ENCODE results near the gene IL31.

The IL31 gene

DNA sequence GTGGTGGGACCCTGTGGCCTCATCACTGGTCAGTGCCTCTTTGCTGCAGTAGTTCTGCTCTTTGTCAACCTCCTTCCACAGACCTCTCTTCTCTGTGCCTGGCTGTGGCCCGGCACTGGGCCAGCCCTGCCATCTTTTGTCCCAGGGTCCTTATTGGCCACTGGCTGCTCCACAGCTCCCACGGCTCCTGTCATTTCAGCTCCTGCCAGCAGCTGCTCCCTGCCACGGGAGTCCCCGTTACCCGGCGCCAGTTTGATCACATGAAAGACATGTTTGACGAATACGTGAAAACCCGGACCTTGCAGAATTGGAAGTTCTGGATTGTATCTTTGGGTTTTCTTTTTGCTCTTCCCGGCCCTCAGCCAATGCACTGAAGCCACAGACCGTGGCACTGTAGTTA is 35.4 kb downstream of the IL31 start:
- H3K4me1 ChIP-seq (ENCODE audit: control insufficient read depth, insufficient read depth, low read length, poor library complexity, severe bottlenecking), result no peaks in the 10 kb centered on the region
- 98 to 99% methylated on average over 9 to 11 of the region's 11 CpGs for WGBS, 2 experiments (ENCODE audit: insufficient coverage in 2 of 2)
- peaks cover 56% of the 10 kb centered on the region for H3K36me3 ChIP-seq (ENCODE audit: control insufficient read depth, insufficient read depth, low read length)
- H3K9me3 ChIP-seq (ENCODE audit: control insufficient read depth, low read length), result peaks cover 18% of the 10 kb centered on the region
- no peak overlapping the region for H3K27ac ChIP-seq (ENCODE audit: low read depth, low read length, severe bottlenecking)
- no peak overlapping the region for H3K4me3 ChIP-seq (ENCODE audit: extremely low read depth, insufficient read depth, low read length, poor library complexity, severe bottlenecking)

GRCh38 chr12:122138181-122138580 is 35.8 kb downstream of the IL31 start:
- Histone ChIP-seq H3K4me1 (ENCODE audit: control insufficient read depth, insufficient read depth, low read length, poor library complexity, severe bottlenecking) (no peaks in the 10 kb centered on the region), H3K4me3 (ENCODE audit: extremely low read depth, insufficient read depth, low read length, poor library complexity, severe bottlenecking) (no peak overlapping the region), H3K36me3 (ENCODE audit: control insufficient read depth, insufficient read depth, low read length) (peaks cover 56% of the 10 kb centered on the region), H3K9me3 (ENCODE audit: control insufficient read depth, low read length) (peaks cover 17% of the 10 kb centered on the region), H3K27ac (ENCODE audit: low read depth, low read length, severe bottlenecking) (no peak overlapping the region)
- 96% methylated on average over 9 to 11 of the region's 11 CpGs for WGBS, 2 experiments (ENCODE audit: insufficient coverage in 2 of 2)

GRCh38 chr12:122137681-122138080 is 36.3 kb downstream of the IL31 start:
- H3K4me1 ChIP-seq (ENCODE audit: control insufficient read depth, insufficient read depth, low read length, poor library complexity, severe bottlenecking), result no peaks in the 10 kb centered on the region

GRCh38 chr12:122137229-122137628 is 36.8 kb downstream of the IL31 start:
- Histone ChIP-seq H3K36me3 (ENCODE audit: control insufficient read depth, insufficient read depth, low read length) (peaks cover 54% of the 10 kb centered on the region), H3K27ac (ENCODE audit: low read depth, low read length, severe bottlenecking) (no peak overlapping the region)
- WGBS, 2 experiments (ENCODE audit: insufficient coverage in 2 of 2), result 76 to 82% methylated on average over 7 to 10 of the region's 10 CpGs

More at GRCh38 chr12:122137681-122138080, 36.3 kb downstream of the IL31 start:
- 87 to 90% methylated on average over 7 to 11 of the region's 11 CpGs for WGBS, 2 experiments (ENCODE audit: insufficient coverage in 2 of 2)
- Histone ChIP-seq H3K4me3 (ENCODE audit: extremely low read depth, insufficient read depth, low read length, poor library complexity, severe bottlenecking) (no peak overlapping the region), H3K9me3 (ENCODE audit: control insufficient read depth, low read length) (peaks cover 12% of the 10 kb centered on the region), H3K36me3 (ENCODE audit: control insufficient read depth, insufficient read depth, low read length) (peaks cover 54% of the 10 kb centered on the region), H3K27ac (ENCODE audit: low read depth, low read length, severe bottlenecking) (no peak overlapping the region)

DNA sequence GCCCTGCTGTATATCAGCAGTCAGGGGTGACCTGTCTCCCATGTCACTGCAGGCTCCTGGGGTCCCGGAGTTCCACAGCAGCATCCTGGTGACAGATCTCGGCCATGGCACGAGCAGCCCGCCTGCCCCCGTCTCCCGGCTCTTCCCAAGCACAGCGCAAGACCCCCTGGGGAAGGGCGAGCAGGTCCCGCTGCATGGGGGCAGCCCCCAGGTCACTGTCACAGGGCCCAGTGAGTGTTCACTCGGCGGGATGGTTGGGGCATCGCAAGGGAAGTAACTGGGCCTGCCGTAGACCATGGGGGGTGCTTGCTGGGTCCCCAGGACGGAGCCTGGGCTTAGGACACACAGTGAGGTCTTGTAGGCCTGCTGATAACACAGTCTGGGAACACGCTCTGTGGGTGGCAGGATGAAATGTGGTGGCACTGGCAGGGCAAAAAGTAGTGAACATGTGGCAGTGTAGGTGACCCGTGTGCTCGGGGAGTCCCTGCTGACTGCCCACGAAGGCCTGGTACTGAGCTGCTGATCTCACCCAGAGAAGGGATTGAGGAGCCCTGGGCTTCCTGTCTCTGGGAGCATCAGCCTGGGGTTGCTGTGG is 38.5 kb downstream of the IL31 start:
- 97% methylated on average over 18 of the region's 18 CpGs for WGBS, 2 experiments (ENCODE audit: insufficient coverage in 2 of 2)
- Histone ChIP-seq H3K27ac (ENCODE audit: low read depth, low read length, severe bottlenecking) (no peak overlapping the region), H3K9me3 (ENCODE audit: control insufficient read depth, low read length) (no peaks in the 10 kb centered on the region), H3K36me3 (ENCODE audit: control insufficient read depth, insufficient read depth, low read length) (peaks cover 47% of the 10 kb centered on the region), H3K4me1 (ENCODE audit: control insufficient read depth, insufficient read depth, low read length, poor library complexity, severe bottlenecking) (no peaks in the 10 kb centered on the region), H3K4me3 (ENCODE audit: extremely low read depth, insufficient read depth, low read length, poor library complexity, severe bottlenecking) (no peak overlapping the region)

More at GRCh38 chr12:122137229-122137628, 36.8 kb downstream of the IL31 start:
- Histone ChIP-seq H3K4me1 (ENCODE audit: control insufficient read depth, insufficient read depth, low read length, poor library complexity, severe bottlenecking) (no peaks in the 10 kb centered on the region), H3K4me3 (ENCODE audit: extremely low read depth, insufficient read depth, low read length, poor library complexity, severe bottlenecking) (no peak overlapping the region), H3K9me3 (ENCODE audit: control insufficient read depth, low read length) (peaks cover 7% of the 10 kb centered on the region)

DNA sequence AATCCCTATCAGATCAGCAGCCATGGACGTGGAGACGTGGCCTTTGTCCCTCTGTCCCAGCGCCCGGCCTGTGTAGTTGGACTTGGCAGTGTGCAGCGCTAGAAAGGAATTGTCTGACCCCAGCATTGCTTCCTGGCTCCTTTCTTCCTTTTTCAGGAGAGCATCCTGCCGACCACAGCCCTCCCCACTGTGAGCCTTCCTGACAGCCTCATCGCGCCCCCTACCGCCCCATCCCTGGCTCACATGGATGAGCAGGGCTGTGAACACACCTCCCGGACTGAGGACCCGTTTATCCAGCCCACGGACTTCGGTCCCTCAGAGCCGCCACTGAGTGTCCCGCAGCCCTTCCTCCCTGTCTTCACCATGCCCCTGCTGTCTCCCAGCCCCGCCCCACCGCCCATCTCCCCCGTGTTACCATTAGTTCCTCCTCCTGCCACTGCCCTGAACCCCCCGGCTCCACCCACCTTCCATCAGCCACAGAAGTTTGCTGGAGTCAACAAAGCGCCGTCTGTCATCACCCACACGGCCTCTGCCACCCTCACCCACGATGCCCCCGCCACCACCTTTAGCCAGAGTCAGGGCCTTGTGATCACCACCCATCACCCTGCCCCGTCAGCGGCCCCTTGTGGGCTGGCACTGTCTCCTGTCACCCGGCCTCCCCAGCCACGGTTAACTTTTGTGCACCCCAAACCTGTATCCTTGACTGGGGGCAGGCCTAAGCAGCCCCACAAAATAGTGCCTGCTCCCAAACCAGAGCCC is 40.6 kb downstream of the IL31 start:
- 90 to 95% methylated on average over 19 to 28 of the region's 28 CpGs for WGBS, 2 experiments (ENCODE audit: insufficient coverage in 2 of 2)
- Histone ChIP-seq H3K4me3 (ENCODE audit: extremely low read depth, insufficient read depth, low read length, poor library complexity, severe bottlenecking) (no peak overlapping the region), H3K36me3 (ENCODE audit: control insufficient read depth, insufficient read depth, low read length) (peaks cover 56% of the 10 kb centered on the region), H3K9me3 (ENCODE audit: control insufficient read depth, low read length) (no peaks in the 10 kb centered on the region), H3K27ac (ENCODE audit: low read depth, low read length, severe bottlenecking) (no peak overlapping the region), H3K4me1 (ENCODE audit: control insufficient read depth, insufficient read depth, low read length, poor library complexity, severe bottlenecking) (no peaks in the 10 kb centered on the region)

GRCh38 chr12:122130150-122130549 is 43.9 kb downstream of the IL31 start:
- Histone ChIP-seq H3K27ac (ENCODE audit: low read depth, low read length, severe bottlenecking) (no peak overlapping the region), H3K4me3 (ENCODE audit: extremely low read depth, insufficient read depth, low read length, poor library complexity, severe bottlenecking) (no peak overlapping the region), H3K36me3 (ENCODE audit: control insufficient read depth, insufficient read depth, low read length) (peaks cover 60% of the 10 kb centered on the region), H3K4me1 (ENCODE audit: control insufficient read depth, insufficient read depth, low read length, poor library complexity, severe bottlenecking) (no peaks in the 10 kb centered on the region), H3K9me3 (ENCODE audit: control insufficient read depth, low read length) (no peaks in the 10 kb centered on the region)
- WGBS, 2 experiments (ENCODE audit: insufficient coverage in 2 of 2), result 91 to 93% methylated on average over 16 to 17 of the region's 17 CpGs

DNA sequence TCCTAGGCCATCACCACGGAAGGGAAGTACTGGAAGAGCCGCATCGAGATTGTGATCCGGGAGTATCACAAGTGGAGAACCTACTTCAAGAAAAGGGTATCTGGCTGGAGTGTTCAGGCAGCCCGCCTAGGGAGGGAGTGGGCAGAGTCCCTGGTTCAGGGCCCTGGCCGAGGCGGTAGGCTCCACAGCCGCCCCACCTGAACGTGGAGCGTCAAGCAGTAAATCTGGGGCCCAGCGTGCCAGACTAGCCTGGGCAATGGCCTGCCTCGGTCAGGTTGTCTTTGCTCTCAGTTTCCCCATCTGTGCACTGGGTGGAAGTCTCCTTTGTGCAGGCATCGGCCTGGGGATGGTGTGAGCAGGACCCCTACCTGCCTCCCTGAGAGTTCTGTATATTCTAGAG is 44.9 kb downstream of the IL31 start:
- WGBS, 2 experiments (ENCODE audit: insufficient coverage in 2 of 2), result 97% methylated on average over 12 of the region's 13 CpGs
- Histone ChIP-seq H3K36me3 (ENCODE audit: control insufficient read depth, insufficient read depth, low read length) (peaks cover 56% of the 10 kb centered on the region), H3K9me3 (ENCODE audit: control insufficient read depth, low read length) (no peaks in the 10 kb centered on the region), H3K4me3 (ENCODE audit: extremely low read depth, insufficient read depth, low read length, poor library complexity, severe bottlenecking) (no peak overlapping the region), H3K4me1 (ENCODE audit: control insufficient read depth, insufficient read depth, low read length, poor library complexity, severe bottlenecking) (no peaks in the 10 kb centered on the region), H3K27ac (ENCODE audit: low read depth, low read length, severe bottlenecking) (no peak overlapping the region)

DNA sequence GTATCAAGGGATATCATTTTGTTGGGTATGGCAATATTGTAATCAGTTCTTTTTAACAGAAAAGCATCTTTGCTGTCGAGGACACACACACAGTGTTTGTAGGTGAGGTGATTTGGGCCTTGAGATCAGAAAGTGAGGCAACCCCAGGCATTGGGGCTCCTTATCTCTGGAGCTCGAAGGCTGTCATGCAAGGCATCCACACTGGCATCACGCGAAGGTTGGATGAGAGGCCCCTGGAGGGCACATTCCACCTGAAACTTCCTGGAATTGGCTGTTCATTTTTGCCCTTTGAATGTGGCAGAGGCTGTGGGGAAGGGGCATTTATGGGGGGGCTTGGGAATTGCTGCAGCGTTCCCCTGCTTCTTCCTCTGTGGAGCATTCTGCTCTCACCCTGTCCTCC is 45.5 kb downstream of the IL31 start:
- Histone ChIP-seq H3K27ac (ENCODE audit: low read depth, low read length, severe bottlenecking) (no peak overlapping the region), H3K4me3 (ENCODE audit: extremely low read depth, insufficient read depth, low read length, poor library complexity, severe bottlenecking) (no peak overlapping the region), H3K4me1 (ENCODE audit: control insufficient read depth, insufficient read depth, low read length, poor library complexity, severe bottlenecking) (no peaks in the 10 kb centered on the region), H3K36me3 (ENCODE audit: control insufficient read depth, insufficient read depth, low read length) (peaks cover 50% of the 10 kb centered on the region), H3K9me3 (ENCODE audit: control insufficient read depth, low read length) (no peaks in the 10 kb centered on the region)
- WGBS, 2 experiments (ENCODE audit: insufficient coverage in 2 of 2), result 97 to 99% methylated on average over 5 of the region's 5 CpGs

DNA sequence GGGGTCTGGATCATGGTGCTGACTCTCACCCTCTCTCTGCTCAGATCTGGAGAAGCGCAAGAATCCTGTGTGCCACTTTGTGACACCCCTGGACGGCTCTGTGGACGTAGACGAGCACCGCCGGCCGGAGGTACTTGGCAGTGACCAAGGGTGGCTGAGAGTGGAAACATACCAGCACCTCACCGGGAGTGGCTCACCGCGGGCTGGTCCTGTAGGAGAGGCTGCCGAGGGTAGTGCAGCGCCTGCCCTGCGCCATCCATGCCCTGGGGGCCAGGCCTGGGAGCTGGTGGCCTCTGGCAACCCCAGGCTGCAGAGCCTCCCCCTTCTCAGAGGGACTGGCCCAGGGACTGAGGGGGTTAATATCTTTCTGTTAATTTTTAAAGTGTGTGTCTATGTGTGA is 46.2 kb downstream of the IL31 start:
- Histone ChIP-seq H3K36me3 (ENCODE audit: control insufficient read depth, insufficient read depth, low read length) (peaks cover 45% of the 10 kb centered on the region), H3K4me1 (ENCODE audit: control insufficient read depth, insufficient read depth, low read length, poor library complexity, severe bottlenecking) (no peaks in the 10 kb centered on the region), H3K9me3 (ENCODE audit: control insufficient read depth, low read length) (no peaks in the 10 kb centered on the region), H3K4me3 (ENCODE audit: extremely low read depth, insufficient read depth, low read length, poor library complexity, severe bottlenecking) (no peak overlapping the region), H3K27ac (ENCODE audit: low read depth, low read length, severe bottlenecking) (no peak overlapping the region)
- WGBS, 2 experiments (ENCODE audit: insufficient coverage in 2 of 2), result 91 to 97% methylated on average over 11 to 13 of the region's 13 CpGs

Data from mesodermal cell (in vitro differentiated cells).